GM12801 (cell line): Measurements from ENCODE around the gene CTDNEP1.

Experiments
- TF ChIP-seq, protein P1 (sequence below): IDR thresholded peaks from one replicate; pipeline ENCODE4 v1.5.1; 2011; ENCODE audit warnings: control low read depth; ENCODE audit not compliant: insufficient read length; ENCODE audit errors: extremely low read depth

The CTDNEP1 gene

DNA sequence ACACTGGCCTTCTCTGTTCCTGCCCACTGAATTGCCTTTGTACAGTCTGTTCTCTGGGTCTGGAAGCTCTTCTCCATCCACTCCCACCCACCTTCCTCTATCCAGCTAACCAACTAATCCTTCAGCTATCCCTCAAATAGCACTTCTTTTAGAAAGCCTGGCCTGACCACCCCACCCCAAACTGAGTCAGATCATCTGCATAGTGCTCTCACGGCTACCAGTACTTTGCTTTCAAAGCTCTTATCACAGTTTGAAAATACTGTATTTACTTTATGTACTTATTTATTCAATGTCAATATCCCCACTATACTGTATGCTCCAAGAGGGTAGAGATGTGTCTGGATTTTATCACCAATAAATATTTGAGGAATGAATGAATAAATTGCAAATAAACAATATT lies 15.2 kb upstream of the CTDNEP1 start:
- TF ChIP-seq, protein P1, sequence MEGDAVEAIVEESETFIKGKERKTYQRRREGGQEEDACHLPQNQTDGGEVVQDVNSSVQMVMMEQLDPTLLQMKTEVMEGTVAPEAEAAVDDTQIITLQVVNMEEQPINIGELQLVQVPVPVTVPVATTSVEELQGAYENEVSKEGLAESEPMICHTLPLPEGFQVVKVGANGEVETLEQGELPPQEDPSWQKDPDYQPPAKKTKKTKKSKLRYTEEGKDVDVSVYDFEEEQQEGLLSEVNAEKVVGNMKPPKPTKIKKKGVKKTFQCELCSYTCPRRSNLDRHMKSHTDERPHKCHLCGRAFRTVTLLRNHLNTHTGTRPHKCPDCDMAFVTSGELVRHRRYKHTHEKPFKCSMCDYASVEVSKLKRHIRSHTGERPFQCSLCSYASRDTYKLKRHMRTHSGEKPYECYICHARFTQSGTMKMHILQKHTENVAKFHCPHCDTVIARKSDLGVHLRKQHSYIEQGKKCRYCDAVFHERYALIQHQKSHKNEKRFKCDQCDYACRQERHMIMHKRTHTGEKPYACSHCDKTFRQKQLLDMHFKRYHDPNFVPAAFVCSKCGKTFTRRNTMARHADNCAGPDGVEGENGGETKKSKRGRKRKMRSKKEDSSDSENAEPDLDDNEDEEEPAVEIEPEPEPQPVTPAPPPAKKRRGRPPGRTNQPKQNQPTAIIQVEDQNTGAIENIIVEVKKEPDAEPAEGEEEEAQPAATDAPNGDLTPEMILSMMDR = no peak

DNA sequence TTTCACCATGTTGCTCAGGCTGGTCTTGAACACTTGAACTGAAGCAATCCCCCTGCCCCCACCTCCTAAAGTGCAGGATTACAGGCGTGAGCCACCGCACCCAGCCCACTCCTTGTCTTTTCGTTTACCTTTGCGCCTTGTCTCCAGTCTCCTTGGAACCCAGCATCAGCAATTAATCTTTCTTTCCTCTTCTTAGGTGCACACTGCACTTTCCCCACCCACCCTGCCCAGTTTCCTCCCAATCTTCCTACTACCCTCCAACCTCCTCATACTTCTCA lies 12.2 kb upstream of the CTDNEP1 start:
- TF ChIP-seq, protein P1 = no peak

DNA sequence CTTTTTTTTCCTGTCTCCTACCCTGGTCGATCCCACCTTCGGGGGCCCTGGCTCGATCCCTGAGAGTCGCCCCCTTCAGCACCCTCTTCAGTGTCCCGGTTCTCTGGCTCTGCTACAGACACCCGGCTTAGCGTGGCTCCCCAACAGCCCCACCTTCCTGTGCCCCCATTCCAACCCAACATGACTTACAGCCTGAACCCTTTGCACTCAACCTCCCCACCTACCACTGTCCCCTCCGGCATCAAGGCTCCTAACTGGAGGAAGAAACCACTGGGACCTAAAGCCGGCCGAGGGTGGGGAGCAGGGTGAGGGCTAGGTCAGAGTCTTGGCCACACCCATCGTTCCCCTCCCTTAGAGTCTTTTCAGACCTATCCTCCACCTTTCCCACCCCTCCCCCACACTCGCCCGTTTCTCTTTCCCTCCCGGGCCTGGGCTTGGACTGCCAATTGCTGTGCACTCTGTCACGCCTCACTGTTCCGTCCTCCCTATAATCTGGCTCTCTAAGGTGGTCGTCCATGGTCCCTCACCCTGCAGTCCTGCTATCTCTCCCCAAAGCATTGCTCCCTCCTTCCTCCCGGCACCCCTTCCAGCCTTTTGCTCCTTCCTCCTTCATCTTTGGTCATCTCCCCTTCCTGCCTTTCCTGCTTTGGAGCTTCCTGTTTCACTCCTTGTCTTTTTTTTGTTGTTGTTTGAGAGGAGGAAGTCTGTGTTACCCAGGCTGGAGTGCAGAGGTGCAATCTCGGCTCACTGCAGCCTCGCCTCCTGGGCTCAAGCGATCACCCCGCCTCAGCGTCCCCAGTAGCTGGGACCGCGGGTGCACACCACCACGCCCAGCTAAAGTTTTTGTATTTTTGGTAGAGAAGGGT lies 11.6 kb upstream of the CTDNEP1 start:
- TF ChIP-seq, protein P1 = no peak

DNA sequence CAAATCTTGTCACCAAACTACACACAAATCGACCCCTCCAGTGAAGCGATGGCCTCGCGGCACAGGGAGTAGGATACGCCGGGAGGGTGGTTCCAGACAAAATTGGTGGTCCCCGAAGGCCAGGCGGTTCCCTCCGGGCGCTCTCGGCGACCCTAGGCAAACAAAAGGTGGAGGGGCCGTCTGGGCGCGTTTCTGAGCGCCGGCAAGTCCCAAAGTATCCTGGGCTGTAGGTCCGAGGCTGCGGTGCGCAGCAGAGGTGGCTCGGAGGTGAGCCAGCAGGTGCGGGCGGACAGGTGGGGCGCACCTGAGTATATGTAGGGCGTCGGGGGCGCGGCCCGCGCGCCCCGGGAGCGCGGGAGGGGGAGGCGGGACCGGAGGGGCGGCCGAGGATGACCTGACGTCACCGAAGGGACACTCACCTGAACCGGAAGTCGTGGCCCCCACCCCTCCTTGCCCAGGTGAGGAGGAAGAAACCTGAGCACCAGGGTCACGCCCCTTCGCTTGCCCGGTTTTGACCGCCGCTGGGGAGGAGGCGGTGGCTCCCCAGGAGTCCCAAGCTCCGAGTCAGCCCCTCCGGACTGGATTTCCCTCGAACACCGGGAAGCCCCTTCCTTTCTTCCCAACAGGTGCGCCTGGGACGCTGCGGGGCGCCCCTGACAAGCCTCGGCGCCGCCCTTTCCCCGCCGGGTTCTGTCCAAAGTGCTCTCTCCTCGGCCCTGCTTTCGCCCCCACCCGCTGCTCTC lies 10.8 kb upstream of the CTDNEP1 start, which contains the start of gene CLDN7:
Gene CLDN7, minus strand, starts transcription at position 287 of the 743 bp plus-strand sequence. CDS start 435 bp downstream, outside the sequence.
- TF ChIP-seq, protein P1 = no peak

DNA sequence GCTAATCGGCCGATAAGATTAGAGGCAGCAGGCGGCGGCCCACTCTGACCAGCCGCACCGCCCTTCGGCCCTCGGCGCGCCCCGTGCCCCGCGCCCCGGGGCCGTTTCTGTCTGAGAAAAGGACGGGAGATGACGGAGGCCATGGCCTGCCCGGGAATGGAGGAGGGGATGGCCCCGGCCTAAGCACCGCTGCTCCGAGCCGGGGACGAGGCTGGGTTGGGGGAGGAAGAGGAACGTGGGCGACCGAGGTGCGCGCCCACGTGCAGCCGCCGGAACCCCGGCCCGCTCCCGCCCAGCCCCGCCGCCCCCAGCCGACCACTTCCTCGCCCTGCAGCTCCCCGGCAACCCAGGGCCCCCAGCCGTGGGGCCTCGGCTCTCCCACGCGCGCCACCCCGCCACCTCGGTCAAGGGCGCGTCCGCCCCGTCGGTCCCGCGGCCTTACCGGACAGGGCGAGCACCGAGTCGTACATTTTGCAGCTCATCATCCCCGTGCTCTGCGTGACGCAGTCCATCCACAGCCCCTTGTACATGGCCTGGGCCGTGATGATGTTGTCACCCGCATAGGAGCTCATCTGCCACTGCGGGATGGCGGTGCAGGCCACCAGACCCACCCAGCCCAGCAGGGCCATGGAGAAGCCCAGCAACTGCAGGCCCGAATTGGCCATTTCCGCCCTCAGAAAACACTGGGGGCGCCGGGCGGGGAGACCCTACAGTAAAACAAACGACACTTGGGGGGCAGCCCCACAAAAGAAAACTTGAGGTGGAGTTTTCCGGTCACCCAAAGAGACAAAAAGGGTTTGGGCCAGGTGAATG lies 10.1 kb upstream of the CTDNEP1 start:
- TF ChIP-seq, protein P1 = no peak

DNA sequence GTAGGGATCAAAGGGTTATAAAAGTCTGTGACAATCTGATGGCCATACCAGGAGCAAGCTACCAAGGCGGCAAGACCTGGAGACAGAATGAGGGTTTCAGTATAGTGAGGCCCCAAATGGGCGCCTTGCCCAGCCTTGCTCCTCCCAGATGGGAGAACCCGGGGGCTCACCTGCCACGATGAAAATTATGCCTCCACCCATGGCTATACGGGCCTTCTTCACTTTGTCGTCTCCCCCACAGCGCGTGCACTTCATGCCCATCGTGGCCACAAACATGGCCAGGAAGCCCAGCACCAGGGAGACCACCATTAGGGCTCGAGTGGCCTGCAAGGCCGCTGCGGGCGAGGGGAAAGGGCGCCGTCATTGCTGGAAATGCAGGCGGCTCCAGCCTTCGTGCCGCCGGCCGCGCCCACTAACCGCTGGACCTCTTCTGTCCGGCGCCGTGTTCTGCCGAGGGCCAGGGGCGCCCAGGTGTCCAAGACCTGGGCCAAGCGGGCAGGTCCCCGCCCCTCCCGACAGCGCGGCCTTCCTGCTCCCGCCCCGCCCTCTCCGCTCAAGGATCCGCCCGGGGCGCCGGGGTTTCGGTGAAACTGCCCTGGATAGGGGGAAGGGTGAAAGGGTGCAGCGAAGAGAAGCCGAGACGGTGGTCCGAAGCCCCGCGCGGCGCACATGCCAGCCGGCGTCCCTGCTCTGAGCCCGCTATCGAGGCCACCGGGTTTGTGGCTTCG lies 9.3 kb upstream of the CTDNEP1 start:
- TF ChIP-seq, protein P1 = no peak
